OCI-LY1 (cell line): ENCODE measurements around the gene NR1I2.

ENCODE experiments used
- H2AFZ ChIP-seq: fragments of 200-600 bp; sonication (generic), shearing (Covaris generic); 2 replicates; pipeline ENCODE4 v1.6.0; 2014; ENCODE audit warnings: antibody characterized with exemption, mild to moderate bottlenecking, low read length
- H3F3A ChIP-seq: fragments of 200-600 bp; sonication (generic), shearing (Covaris generic); 2 replicates; pipeline ENCODE4 v1.6.0; 2014; ENCODE audit warnings: mild to moderate bottlenecking, antibody characterized with exemption, low read length, moderate library complexity; ENCODE audit not compliant: insufficient read depth
- H3K27ac ChIP-seq: fragments of 200-600 bp; sonication (generic); 2 replicates; pipeline ENCODE4 v1.5.1; 2014; ENCODE audit warnings: low read length, mixed run types, mild to moderate bottlenecking, low read depth; ENCODE audit not compliant: poor library complexity, severe bottlenecking
- H3K27me3 ChIP-seq: fragments of 200-600 bp; sonication (generic); 2 replicates; pipeline ENCODE4 v1.6.0; 2014; ENCODE audit warnings: antibody characterized with exemption, mild to moderate bottlenecking, low read length, moderate library complexity; ENCODE audit not compliant: insufficient read depth
- H3K36me3 ChIP-seq: fragments of 200-600 bp; sonication (generic); 2 replicates; pipeline ENCODE4 v1.6.1; 2014; ENCODE audit warnings: mild to moderate bottlenecking, antibody characterized with exemption, low read length, moderate library complexity, mixed read lengths; ENCODE audit not compliant: insufficient read depth
- H3K4me1 ChIP-seq: fragments of 200-600 bp; sonication (generic); 2 replicates; pipeline ENCODE4 v1.5.1; 2014; ENCODE audit warnings: mild to moderate bottlenecking, low read length, moderate library complexity; ENCODE audit not compliant: insufficient read depth, severe bottlenecking
- H3K4me2 ChIP-seq: fragments of 200-600 bp; sonication (generic), shearing (Covaris generic); 2 replicates; pipeline ENCODE4 v1.6.1; 2014; ENCODE audit warnings: low read length
- H3K4me3 ChIP-seq: fragments of 200-600 bp; sonication (generic); 2 replicates; pipeline ENCODE4 v1.5.1; 2014; ENCODE audit warnings: low read length, low read depth, mild to moderate bottlenecking, mixed read lengths; ENCODE audit not compliant: poor library complexity, severe bottlenecking
- H3K79me2 ChIP-seq: fragments of 200-600 bp; shearing (Covaris generic); 2 replicates; pipeline ENCODE4 v1.6.1; 2016; ENCODE audit warnings: mixed run types, low read length, mixed read lengths; ENCODE audit not compliant: insufficient read depth
- H3K9ac ChIP-seq: fragments of 200-600 bp; sonication (generic), shearing (Covaris generic); 2 replicates; pipeline ENCODE4 v1.6.1; 2014; ENCODE audit warnings: mild to moderate bottlenecking, low read length, mixed read lengths
- H3K9me2 ChIP-seq: fragments of 200-600 bp; sonication (generic), shearing (Covaris generic); 2 replicates; pipeline ENCODE4 v1.6.1; 2014; ENCODE audit warnings: low read depth, mild to moderate bottlenecking, low read length, mixed read lengths
- H3K9me3 ChIP-seq: fragments of 200-600 bp; shearing (Covaris generic); 2 replicates; pipeline ENCODE4 v1.6.1; 2014; ENCODE audit warnings: low read length, mixed read lengths
- H4K20me1 ChIP-seq: fragments of 200-600 bp; sonication (generic), shearing (Covaris generic); 2 replicates; pipeline ENCODE4 v1.6.0; 2016; ENCODE audit warnings: mild to moderate bottlenecking, low read length; ENCODE audit not compliant: insufficient read depth
- CTCF ChIP-seq: fragments of 200-600 bp; sonication (generic), shearing (Covaris generic); IDR thresholded peaks from 2 replicates; pipeline ENCODE4 v1.5.1; 2017; ENCODE audit warnings: mild to moderate bottlenecking, antibody characterized with exemption, low read length, moderate library complexity, mixed read lengths
- EZH2 ChIP-seq: fragments of 200-600 bp; sonication (generic), shearing (Covaris generic); IDR thresholded peaks from 2 replicates; pipeline ENCODE4 v1.8.0; 2017; ENCODE audit warnings: borderline replicate concordance, mixed run types, mild to moderate bottlenecking, antibody characterized with exemption, low read length, moderate library complexity, mixed read lengths

Gene NR1I2

GRCh38 chr3:119781330-119782198 lies at the start of gene NR1I2:
NR1I2 (plus strand) TSS chr3:119782101.
- H3K27me3 ChIP-seq: no peaks in the 10 kb centered on the region
- H2AFZ ChIP-seq: no peak within 1 kb of the TSS
- no peak for TF ChIP-seq EZH2
- peak; percentile 30; the same call in 1 of the 2 replicates for TF ChIP-seq CTCF
- no peaks in the 10 kb centered on the region for H3F3A ChIP-seq
- H3K36me3 ChIP-seq: no peaks in the 10 kb centered on the region
- H4K20me1 ChIP-seq: no peaks in the 10 kb centered on the region
- no peaks in the 10 kb centered on the region for H3K4me1 ChIP-seq
- no peak within 1 kb of the TSS for H3K4me3 ChIP-seq
- H3K9me3 ChIP-seq: no peaks in the 10 kb centered on the region
- H3K9ac ChIP-seq: no peak within 1 kb of the TSS
- H3K9me2 ChIP-seq: no peaks in the 10 kb centered on the region
- no peak within 1 kb of the TSS for H3K4me2 ChIP-seq
- no peak within 1 kb of the TSS for H3K27ac ChIP-seq
- no peaks in the 10 kb centered on the region for H3K79me2 ChIP-seq

- Histone ChIP-seq H3K27me3 (no peaks in the 10 kb centered on the region), H3K4me3 (no peak overlapping the region), H3K27ac (no peak overlapping the region), H3F3A (no peaks in the 10 kb centered on the region), H3K36me3 (no peaks in the 10 kb centered on the region), H3K4me2 (no peak overlapping the region), H2AFZ (no peak overlapping the region), H3K9me3 (no peaks in the 10 kb centered on the region), H4K20me1 (no peaks in the 10 kb centered on the region), H3K9ac (no peak overlapping the region), H3K9me2 (no peaks in the 10 kb centered on the region), H3K79me2 (no peaks in the 10 kb centered on the region), H3K4me1 (no peaks in the 10 kb centered on the region)
- TF ChIP-seq CTCF (no peak), EZH2 (no peak)
Measured at GRCh38 chr3:119733812-119734211, 48.1 kb upstream of the NR1I2 start.

DNA sequence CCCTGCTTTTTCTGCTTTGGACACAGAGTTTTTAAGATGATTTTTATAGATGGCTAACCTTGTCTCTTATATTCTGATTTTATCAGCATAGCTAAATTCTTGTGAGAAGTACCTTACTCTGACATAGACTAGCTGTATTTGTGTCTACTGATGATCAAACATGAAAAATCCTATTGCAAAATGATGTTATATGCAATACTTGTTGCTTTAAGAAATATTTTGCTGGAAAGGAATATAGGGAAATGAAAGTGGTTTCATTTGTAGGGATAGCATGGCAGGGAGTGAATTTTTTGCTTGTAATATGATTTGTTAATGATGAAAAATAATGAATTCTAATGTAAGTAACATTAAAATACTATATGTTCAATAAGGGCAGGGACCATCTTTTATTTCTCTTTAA lies 43.2 kb upstream of the NR1I2 start:
- no peak overlapping the region for H3K4me2 ChIP-seq
- no peaks in the 10 kb centered on the region for H3K36me3 ChIP-seq
- H3F3A ChIP-seq: no peaks in the 10 kb centered on the region
- H2AFZ ChIP-seq: no peak overlapping the region
- H3K4me3 ChIP-seq: no peak overlapping the region
- no peaks in the 10 kb centered on the region for H3K9me3 ChIP-seq
- no peaks in the 10 kb centered on the region for H3K9me2 ChIP-seq
- no peaks in the 10 kb centered on the region for H3K27me3 ChIP-seq
- no peaks in the 10 kb centered on the region for H4K20me1 ChIP-seq
- TF ChIP-seq EZH2 (no peak), CTCF (no peak)
- H3K27ac ChIP-seq: no peak overlapping the region
- H3K9ac ChIP-seq: no peak overlapping the region
- H3K4me1 ChIP-seq: no peaks in the 10 kb centered on the region
- H3K79me2 ChIP-seq: no peaks in the 10 kb centered on the region
